GM19240 (cell line): ENCODE data around the gene DDAH1.

Experiments used
- DNase-seq: peaks from one replicate; pipeline ENCODE4 v3.0.0; 2011; ENCODE audit warnings: low spot score; ENCODE audit not compliant: insufficient read length

DDAH1 gene

DNA sequence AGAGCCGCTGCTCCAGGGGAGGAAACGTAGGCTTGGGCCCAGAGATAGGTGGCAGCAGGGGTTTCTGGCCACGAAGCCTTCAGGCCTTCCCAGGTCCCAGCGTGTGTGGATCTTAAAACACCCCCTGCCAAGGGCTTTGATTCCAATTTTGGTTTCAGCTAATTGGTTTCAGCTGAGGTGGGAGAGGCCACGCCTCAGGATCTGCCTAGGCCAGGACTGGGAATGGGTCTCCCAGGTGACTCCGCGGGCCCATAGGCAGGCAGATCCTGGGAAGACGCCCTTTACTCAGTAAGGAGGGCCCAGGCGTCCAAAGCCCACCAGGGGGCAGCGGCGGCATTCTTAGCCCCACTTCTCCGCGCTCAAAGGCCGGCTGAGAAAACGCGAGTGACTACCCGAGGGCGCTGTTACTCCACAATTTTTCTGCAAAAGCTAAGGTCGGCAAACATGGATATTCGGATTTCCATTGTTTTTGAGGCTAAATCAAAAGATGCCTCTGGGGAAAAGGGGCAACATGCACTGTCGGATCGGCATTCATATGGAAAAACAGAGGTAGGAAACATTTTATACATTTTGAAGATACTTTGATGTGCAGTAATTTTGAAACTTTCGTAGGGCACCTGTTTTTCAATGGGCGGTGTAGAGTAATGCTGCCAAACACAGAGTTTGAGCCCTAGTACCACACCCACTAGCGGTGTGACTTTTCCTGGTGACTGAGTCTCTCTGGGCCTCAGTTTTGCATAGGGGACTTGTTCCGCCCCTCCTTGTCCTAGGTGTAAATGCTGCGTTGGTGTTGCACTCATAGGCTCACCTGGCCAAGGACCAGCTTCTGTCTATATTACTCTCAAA, 156.7 kb downstream of the DDAH1 start:
- peak; percentile 41 for DNase-seq

GRCh38 chr1:85306236-85306635, 158.7 kb downstream of the DDAH1 start:
- DNase-seq, result no peak

DNA sequence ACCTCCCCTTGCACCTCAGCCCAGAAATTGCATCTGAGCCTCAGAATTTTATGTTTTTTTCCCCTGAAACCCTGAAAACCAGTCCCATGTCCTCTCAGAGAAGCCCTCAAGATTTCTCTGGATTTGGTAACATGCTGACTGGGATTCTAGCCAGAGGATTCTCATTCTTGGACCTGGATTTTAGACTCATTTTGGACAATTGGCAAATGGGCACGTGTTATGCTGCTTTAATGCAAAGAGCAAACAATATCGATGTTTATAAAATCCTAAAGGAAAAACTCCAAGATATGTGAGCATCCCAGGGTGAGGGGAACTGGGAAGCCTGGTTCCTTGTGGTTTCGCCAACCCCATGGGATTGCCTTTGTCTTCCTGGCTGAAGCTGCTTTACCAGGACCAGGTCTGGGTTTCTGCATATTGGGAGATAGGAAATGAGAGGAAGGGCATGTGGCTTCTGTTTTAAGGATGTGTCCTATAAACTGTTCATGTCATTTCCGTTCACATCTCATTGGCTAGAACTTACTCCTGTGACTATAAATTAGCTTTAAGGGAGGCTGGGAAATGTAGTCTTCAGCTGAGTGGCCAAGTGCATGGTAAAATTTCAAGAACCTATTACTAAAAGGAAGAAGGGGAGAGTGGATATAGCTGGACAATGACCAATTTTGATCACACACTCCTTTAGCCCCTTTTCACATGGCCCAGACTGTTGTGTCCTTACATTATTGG, 161.4 kb downstream of the DDAH1 start:
- DNase-seq, result no peak

DNA sequence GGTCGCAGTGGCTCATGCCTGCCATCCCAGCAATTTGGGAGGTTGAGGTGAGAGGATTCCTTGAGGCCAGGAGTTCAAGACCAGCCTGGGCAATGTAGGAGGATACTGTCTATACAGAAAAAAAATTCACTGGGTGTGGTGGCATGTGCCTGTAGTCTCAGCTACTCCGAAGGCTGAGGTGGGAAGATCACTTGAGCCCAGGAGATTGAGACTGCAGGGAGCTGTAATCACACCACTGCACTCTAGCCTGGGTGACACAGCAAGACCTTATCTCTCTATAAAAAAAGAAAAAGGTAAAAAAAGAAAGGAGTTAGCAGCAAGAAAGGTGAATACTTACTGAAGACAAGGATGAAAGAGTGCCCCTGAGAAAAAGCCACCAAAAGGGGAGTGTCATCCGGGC, 164.8 kb downstream of the DDAH1 start:
- no peak for DNase-seq

- DNase-seq, result no peak
These were observed 166.9 kb downstream of the DDAH1 start for GRCh38 chr1:85297855-85298629.

DNA sequence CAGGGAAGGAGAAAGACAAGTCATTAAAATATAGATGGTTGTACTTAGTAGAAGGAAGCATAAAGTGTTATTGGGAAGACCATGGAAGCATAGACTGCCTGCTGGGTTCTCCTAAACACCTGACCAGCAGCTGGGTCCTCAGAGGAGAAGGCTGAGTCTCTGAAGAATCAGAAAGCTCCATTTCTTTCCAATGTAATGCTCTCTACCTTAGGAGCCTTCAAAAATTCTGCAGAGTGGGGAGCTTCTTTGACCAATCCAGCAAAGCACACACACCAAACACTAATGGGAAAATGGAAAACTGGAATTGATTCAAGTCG, 167.5 kb downstream of the DDAH1 start:
- DNase-seq, result no peak

DNA sequence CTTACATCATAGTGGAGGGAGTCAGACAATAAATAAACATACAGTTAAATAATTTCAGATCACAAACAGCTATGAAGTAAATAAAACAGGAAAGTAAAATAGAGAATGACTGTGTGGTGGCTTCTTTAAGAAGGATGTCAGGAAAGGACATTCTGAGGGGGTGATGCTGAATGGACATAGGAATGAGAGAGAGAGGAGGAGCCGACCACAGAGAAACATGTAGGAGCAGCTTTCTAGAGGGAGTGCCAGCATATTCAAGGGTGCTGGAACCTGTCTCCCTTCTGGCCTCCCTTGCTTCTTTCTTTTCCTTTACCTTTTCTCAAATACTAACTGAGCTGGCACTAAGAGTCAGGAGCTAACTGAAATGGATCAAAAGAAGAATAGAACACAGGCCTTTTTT, 168.0 kb downstream of the DDAH1 start:
- DNase-seq, result no peak

DNA sequence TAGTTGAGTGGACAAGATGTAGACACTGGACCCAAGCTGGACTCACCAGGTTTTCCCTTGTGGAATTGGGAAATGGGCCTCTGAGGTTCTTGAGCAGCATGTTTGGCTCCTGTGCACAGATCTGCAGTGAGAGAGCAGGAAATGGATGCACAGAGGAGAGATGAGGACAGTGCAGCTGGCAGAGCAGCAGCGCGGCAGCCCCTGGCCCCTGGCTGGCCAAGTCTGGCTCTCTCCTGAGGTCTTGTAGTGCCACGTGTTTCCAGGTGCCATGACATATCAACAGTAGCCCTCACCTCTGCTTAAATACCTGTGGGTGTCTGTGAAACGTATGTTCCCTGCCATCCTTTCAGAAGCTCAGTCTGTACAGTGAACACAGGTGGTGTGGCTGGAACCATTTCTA, 169.3 kb downstream of the DDAH1 start:
- no peak for DNase-seq

- no peak for DNase-seq
These were observed 169.9 kb downstream of the DDAH1 start for GRCh38 chr1:85295006-85295431.

DNA sequence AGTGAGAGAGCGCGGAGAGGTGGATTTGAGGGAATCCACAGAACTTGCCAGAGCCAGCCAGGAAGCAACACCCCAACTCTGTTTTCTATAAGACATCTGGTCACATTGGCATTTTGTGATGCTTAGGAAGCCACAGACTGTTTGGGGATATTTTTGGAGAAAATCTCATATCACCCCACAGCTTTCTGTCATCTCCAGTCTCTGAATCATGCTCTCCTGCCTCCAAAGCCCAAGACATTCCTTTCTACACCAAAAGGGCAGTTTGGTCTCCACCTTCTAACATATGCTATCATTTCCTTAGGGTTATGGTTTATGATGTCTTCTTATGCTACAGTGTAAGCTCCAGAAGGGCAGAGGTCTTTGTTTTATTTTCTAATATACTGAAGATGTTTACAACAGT, 174.1 kb downstream of the DDAH1 start:
- no peak for DNase-seq

- no peak for DNase-seq
These were observed 175.1 kb downstream of the DDAH1 start for GRCh38 chr1:85289848-85290335.

GRCh38 chr1:85289207-85289847, 175.6 kb downstream of the DDAH1 start:
- no peak for DNase-seq

DNA sequence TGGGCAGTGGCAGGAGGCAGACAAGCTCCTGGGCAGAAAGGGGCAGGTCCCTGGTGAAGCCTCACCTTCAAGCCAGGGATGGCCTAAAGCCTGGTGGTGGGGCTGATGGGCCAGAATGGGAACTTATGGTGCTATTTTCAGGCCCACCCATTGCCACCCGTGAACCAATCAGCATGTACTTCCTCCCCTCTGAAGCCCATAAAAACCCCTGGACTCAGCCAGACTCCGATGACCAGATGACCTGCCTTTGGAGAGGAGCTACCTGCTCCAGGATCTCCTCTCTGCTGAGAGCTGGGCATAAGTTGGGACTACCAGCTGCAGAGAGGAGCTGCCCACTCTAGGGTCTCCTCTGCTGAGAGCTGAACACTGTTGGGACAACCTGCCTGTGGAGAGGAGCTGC, 180.8 kb downstream of the DDAH1 start:
- no peak for DNase-seq

GRCh38 chr1:85283475-85284199, 181.3 kb downstream of the DDAH1 start:
- no peak for DNase-seq

DNA sequence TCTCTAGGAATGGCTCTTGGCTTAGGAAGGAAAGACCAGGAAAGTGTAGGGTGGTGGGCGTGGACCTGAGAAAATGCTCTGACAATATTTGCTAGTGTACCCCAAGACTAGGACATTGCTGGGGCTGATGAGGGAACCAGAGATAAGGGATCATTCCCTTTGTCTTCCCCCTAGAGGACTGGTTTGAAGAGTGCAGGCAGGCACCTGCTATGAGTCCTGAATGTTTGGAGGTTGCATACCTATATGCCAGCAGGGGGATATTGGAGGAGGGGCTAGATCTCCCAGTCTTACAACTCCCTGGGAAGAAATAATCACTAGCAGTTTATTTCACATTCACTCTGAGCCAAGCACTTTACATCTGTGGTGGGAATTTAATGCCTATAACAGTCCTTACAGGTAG, 182.5 kb downstream of the DDAH1 start:
- DNase-seq, result no peak

DNA sequence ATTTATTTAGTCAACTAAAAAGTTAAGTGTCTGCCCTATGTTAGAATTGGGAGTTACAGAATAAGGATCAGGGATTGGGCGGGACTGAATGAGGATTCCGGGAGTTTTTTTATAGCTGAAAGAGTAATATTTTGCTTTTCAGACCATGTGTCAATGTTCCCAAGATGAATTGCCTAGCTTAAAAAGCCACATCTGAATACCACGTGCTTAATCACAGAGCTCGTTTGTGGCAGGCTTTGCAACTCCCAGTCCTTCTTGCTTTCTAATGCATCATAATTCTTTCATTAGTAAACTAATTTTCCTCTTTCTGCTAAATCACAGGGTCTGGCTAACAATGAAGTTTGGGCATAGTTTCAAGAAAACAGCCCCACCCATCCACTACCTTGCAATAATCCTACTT, 184.3 kb downstream of the DDAH1 start:
- DNase-seq, result no peak

DNA sequence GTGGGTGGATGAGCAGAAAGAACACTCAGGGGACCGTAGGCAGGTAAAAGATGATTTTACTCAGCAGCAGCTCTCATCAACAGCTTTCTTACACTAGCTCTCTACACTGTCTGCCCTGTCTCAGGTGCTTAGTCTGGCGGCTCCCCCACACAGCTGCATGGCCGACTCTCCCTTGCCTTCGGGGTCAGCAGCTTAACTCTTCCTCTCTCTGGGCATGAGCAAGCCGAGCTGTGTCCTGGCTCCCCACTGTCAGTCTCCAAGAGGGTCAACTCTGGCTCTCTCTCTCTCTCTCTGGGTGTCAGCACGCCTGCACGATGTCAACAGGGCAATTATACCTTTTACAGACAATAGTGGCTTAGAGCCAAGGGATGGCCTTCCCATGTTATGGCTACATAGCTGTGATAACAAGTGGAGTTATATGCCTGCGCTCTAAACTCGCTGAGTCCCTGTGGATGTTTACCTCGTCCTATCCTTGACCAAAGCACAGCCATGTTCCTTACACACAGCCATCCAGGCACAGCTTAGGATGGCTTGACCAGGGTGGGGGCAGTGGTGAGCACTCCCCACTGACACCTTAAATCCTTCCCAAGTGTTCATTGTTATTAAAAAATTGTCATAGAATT, 185.4 kb downstream of the DDAH1 start:
- DNase-seq, result no peak

DNA sequence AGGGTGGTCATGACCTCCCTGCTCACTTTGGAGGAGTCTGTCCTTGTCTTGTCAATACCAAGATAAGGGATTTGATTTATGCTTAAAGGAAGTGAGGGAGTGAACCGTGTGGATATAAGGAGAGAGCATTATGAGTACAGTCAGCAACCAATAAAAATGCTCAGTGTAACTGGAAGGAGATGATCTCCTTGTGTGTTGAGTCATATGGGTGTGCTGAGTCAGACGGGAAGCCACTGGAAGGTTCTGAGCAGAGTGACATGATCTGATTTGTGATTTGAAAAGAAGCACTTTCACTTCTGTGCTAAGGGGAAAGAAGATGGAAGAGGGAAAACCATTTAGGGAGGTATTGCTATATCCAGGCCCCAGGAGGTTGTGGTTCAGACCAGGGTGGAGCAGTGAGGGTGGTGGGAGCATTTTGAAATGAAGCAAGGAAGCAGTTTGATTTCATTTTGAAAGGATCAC, 186.1 kb downstream of the DDAH1 start:
- no peak for DNase-seq

GRCh38 chr1:85277802-85278201, 187.2 kb downstream of the DDAH1 start:
- no peak for DNase-seq

DNA sequence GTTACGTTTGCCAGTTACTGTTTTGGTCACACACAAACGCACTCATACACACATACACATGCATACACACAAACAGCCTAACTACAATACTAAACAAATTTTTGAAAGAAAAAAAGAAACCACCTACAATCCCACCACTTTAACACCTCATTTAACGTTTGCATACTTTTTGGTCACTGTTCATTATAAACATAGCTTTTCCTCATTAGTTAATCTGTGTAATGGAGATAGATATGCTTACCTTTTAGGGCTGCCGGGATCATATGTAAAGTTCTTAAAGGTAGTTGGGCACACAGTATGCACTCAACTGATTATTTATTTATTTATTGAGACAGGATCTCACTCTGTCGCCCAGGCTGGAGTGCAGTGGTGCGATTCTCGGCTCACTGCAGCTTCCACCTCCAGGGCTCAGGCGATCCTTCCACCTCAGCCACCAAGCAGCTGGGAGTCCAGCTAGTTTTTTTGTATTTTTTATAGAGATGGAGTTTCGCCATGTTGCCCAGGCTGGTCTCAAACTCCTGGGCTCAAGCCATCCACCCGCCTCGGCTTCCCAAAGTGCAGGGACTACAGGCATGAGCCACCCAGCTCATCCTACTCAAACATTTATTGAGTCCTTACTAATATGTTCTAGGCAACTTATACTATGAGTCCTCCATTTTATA, 187.8 kb downstream of the DDAH1 start:
- DNase-seq, result no peak
